ENCODE results near the gene CLTC. TPM values are rescaled to one million over a fixed set of nuclear protein-coding genes. Genes with fewer than 3 reads are reported as not detected.

The CLTC gene
- total RNA-seq, 1 donor from 2014 or later = 225 TPM

- Histone ChIP-seq H3K4me3 (no peak overlapping the region), H3K4me1 (no peaks in the 10 kb centered on the region), H3K9me3 (ENCODE audit: low read depth) (no peaks in the 10 kb centered on the region), H3K27me3 (no peaks in the 10 kb centered on the region), H3K4me2 (no peak overlapping the region), H3K36me3 (no peaks in the 10 kb centered on the region), H3K27ac (no peak overlapping the region), H2AFZ (replicated peaks) (no peak overlapping the region), H3F3A (ENCODE audit: low read depth) (no peaks in the 10 kb centered on the region), H3K79me2 (ENCODE audit: low read depth) (no peaks in the 10 kb centered on the region), H3K9ac (no peak overlapping the region), H4K20me1 (ENCODE audit: low read depth) (no peaks in the 10 kb centered on the region)
- no peak for DNase-seq (ENCODE audit: low spot score)
- H3K27me3 Mint-ChIP-seq (ENCODE audit: insufficient read depth, low read depth) = no peaks in the 10 kb centered on the region
- no peak overlapping the region for H3K27ac Mint-ChIP-seq
- H3K4me1 Mint-ChIP-seq = no peaks in the 10 kb centered on the region
- H3K4me3 Mint-ChIP-seq = no peak overlapping the region
- peaks cover 3% of the 10 kb centered on the region for H3K36me3 Mint-ChIP-seq
- H3K9me3 Mint-ChIP-seq = no peaks in the 10 kb centered on the region
- TF ChIP-seq EZH2phosphoT487 (IDR thresholded peaks at IDR 0.05) = no peak
- TF ChIP-seq EZH2 (IDR thresholded peaks at IDR 0.05) = no peak
- TF ChIP-seq CTCF (IDR thresholded peaks at IDR 0.05) = no peak
Observed at GRCh38 chr17:59737324-59737723, 117.6 kb downstream of the CLTC start.

GRCh38 chr17:59743842-59744241, 124.1 kb downstream of the CLTC start:
- H3K9me3 ChIP-seq (ENCODE audit: low read depth) = peaks cover 3% of the 10 kb centered on the region
- H3K27ac ChIP-seq = no peak overlapping the region
- no peaks in the 10 kb centered on the region for H3K27me3 ChIP-seq
- Mint-ChIP-seq H3K36me3 (peaks cover 14% of the 10 kb centered on the region), H3K4me1 (no peaks in the 10 kb centered on the region), H3K27ac (no peak overlapping the region), H3K4me3 (no peak overlapping the region), H3K9me3 (peaks cover 4% of the 10 kb centered on the region), H3K27me3 (ENCODE audit: insufficient read depth, low read depth) (no peaks in the 10 kb centered on the region)
- no peaks in the 10 kb centered on the region for H3K79me2 ChIP-seq (ENCODE audit: low read depth)
- H2AFZ ChIP-seq (replicated peaks) = no peak overlapping the region
- H3K9ac ChIP-seq = no peak overlapping the region
- H4K20me1 ChIP-seq (ENCODE audit: low read depth) = no peaks in the 10 kb centered on the region
- no peaks in the 10 kb centered on the region for H3F3A ChIP-seq (ENCODE audit: low read depth)
- no peak for DNase-seq (ENCODE audit: low spot score)
- H3K4me3 ChIP-seq = no peak overlapping the region
- H3K36me3 ChIP-seq = no peaks in the 10 kb centered on the region
- TF ChIP-seq EZH2phosphoT487 (IDR thresholded peaks at IDR 0.05) = no peak
- TF ChIP-seq CTCF (IDR thresholded peaks at IDR 0.05) = no peak
- no peak for TF ChIP-seq EZH2 (IDR thresholded peaks at IDR 0.05)
- H3K4me2 ChIP-seq = no peak overlapping the region
- no peaks in the 10 kb centered on the region for H3K4me1 ChIP-seq

GRCh38 chr17:59745040-59745439, 125.3 kb downstream of the CLTC start:
- Histone ChIP-seq H3K27me3 (no peaks in the 10 kb centered on the region), H3K4me1 (no peaks in the 10 kb centered on the region), H3F3A (ENCODE audit: low read depth) (no peaks in the 10 kb centered on the region), H3K4me2 (no peak overlapping the region), H3K9ac (no peak overlapping the region), H3K27ac (no peak overlapping the region), H3K4me3 (no peak overlapping the region), H4K20me1 (ENCODE audit: low read depth) (no peaks in the 10 kb centered on the region), H3K36me3 (no peaks in the 10 kb centered on the region), H2AFZ (replicated peaks) (no peak overlapping the region), H3K9me3 (ENCODE audit: low read depth) (peaks cover 3% of the 10 kb centered on the region), H3K79me2 (ENCODE audit: low read depth) (no peaks in the 10 kb centered on the region)
- DNase-seq (ENCODE audit: low spot score) = no peak
- Mint-ChIP-seq H3K9me3 (peaks cover 4% of the 10 kb centered on the region), H3K27ac (no peak overlapping the region), H3K36me3 (peaks cover 14% of the 10 kb centered on the region), H3K4me3 (no peak overlapping the region), H3K27me3 (ENCODE audit: insufficient read depth, low read depth) (no peaks in the 10 kb centered on the region), H3K4me1 (no peaks in the 10 kb centered on the region)
- TF ChIP-seq CTCF (IDR thresholded peaks at IDR 0.05) (no peak), EZH2 (IDR thresholded peaks at IDR 0.05) (no peak), EZH2phosphoT487 (IDR thresholded peaks at IDR 0.05) (no peak)

Other genes with a start within 250 kb of the CLTC start
- gene DHX40, start 54.3 kb upstream of the CLTC start, total RNA-seq (ENCODE audit: low replicate concordance) = 81.5 and 108 TPM in 2 replicates
- 15.3 and 17.6 TPM in 2 replicates for gene PTRH2, start 87.5 kb downstream of the CLTC start, total RNA-seq (ENCODE audit: low replicate concordance)
- gene VMP1, start 87.8 kb downstream of the CLTC start, total RNA-seq (ENCODE audit: low replicate concordance) = 62.1 and 64.8 TPM in 2 replicates

All from neural progenitor cell (in vitro differentiated cells).